Left hindlimb (tissue), 1 donor: Measurements from ENCODE around the gene FAM90A26.
A peak's percentile ranks its signal among the peaks of the same experiment; 100 is the strongest.
"Not testable (repeated sequence)": the region's sequence is repeated elsewhere in the genome, so short reads cannot be mapped to it uniquely, and the experiment has no call there.

Experiments used
- DNase-seq: peaks from one replicate; pipeline ENCODE4 v3.0.0-alpha.2; 2018

The FAM90A26 gene

GRCh38 chr4:9169791-9170459 lies at the start of gene FAM90A26:
TSS of gene FAM90A26 (plus strand) at chr4:9170409. CDS start at chr4:9173173, 2,764 bp downstream.
- not testable (repeated sequence) for DNase-seq

GRCh38 chr4:9122711-9123110 lies 47.5 kb upstream of the FAM90A26 start:
- not testable (repeated sequence) for DNase-seq

- DNase-seq, result peak; percentile 43
These were observed 46.6 kb upstream of the FAM90A26 start for GRCh38 chr4:9123572-9124007.

GRCh38 chr4:9125601-9126161 lies 44.5 kb upstream of the FAM90A26 start:
- DNase-seq, result not testable (repeated sequence)

- DNase-seq, result not testable (repeated sequence)
These were observed 38.8 kb upstream of the FAM90A26 start for GRCh38 chr4:9131420-9131819.

- DNase-seq, result not testable (repeated sequence)
These were observed 37.4 kb upstream of the FAM90A26 start for GRCh38 chr4:9132849-9133248.

- not testable (repeated sequence) for DNase-seq
These were observed 36.2 kb upstream of the FAM90A26 start for GRCh38 chr4:9134011-9134410.

GRCh38 chr4:9134556-9134955 lies 35.7 kb upstream of the FAM90A26 start:
- peak; percentile 61 for DNase-seq

- not testable (repeated sequence) for DNase-seq
These were observed 29.2 kb upstream of the FAM90A26 start for GRCh38 chr4:9141050-9141449.

- not testable (repeated sequence) for DNase-seq
These were observed 27.4 kb upstream of the FAM90A26 start for GRCh38 chr4:9142786-9143185.

GRCh38 chr4:9143421-9144080 lies 26.7 kb upstream of the FAM90A26 start:
- DNase-seq, result no peak

- no peak for DNase-seq
These were observed 23.2 kb upstream of the FAM90A26 start for GRCh38 chr4:9146967-9147366.

- DNase-seq, result not testable (repeated sequence)
These were observed 22.8 kb upstream of the FAM90A26 start for GRCh38 chr4:9147368-9147767.

GRCh38 chr4:9148611-9149409 lies 21.4 kb upstream of the FAM90A26 start:
- not testable (repeated sequence) for DNase-seq

GRCh38 chr4:9151809-9152179 lies 18.4 kb upstream of the FAM90A26 start:
- DNase-seq, result peak; percentile 38

GRCh38 chr4:9152180-9153007 lies 17.8 kb upstream of the FAM90A26 start:
- DNase-seq, result peak; percentile 98

- peak; percentile 99 for DNase-seq
These were observed 17.1 kb upstream of the FAM90A26 start for GRCh38 chr4:9153008-9153570.

- DNase-seq, result peak; percentile 41
These were observed 16.5 kb upstream of the FAM90A26 start for GRCh38 chr4:9153571-9154157.

GRCh38 chr4:9155101-9155886 lies 14.9 kb upstream of the FAM90A26 start:
- not testable (repeated sequence) for DNase-seq

GRCh38 chr4:9158392-9158791 lies 11.8 kb upstream of the FAM90A26 start:
- not testable (repeated sequence) for DNase-seq

- not testable (repeated sequence) for DNase-seq
These were observed 10.2 kb upstream of the FAM90A26 start for GRCh38 chr4:9160046-9160445.
